ENCODE data around the gene ST3GAL4.

DNA sequence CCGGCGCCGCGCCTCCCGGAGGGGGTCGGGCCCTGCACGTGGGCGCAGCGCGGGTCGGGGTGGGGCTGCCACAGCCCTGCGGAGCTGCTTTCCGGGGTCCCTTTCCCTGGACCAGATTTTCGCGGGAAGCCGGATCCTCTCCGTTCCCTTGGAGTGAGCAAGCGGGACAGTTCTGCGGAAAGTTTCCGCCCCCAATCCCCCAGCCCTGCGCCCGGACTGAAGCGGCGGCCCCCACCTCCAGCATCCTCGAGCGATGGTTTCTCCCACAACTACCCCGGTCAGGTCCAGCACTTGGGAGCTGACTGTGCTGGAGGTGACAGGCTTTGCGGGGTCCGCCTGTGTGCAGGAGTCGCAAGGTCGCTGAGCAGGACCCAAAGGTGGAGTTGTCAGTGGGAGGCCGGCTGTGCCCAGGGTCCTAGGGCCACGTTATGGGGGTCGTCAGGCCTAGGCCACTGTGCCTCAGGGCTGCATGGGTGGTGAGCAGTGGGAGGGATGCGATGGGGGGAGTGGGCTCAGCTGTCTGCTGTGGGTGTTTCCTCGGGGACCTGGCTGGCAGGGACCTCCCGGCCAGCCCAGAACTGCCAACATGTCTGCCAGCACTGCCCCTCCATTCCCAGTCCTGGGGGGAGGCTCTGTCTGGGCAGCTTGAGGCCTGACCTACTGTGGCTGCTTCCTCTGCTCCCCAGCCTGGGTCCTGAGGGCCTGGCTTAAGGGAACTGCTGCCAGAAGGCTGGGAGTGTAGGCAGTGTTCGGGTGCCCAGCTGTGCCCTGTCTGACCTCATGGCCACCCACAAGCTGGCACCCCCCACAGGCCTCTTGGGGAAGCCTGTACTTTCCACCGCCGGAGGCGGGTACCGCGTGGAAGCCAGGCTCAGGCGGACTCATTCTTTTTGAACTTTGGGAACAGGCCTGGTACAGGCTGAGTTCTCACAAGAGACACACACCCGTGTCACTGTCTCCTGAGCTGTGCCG is 726 bp downstream of the ST3GAL4 start:
- TF ChIP-seq, protein P1, sequence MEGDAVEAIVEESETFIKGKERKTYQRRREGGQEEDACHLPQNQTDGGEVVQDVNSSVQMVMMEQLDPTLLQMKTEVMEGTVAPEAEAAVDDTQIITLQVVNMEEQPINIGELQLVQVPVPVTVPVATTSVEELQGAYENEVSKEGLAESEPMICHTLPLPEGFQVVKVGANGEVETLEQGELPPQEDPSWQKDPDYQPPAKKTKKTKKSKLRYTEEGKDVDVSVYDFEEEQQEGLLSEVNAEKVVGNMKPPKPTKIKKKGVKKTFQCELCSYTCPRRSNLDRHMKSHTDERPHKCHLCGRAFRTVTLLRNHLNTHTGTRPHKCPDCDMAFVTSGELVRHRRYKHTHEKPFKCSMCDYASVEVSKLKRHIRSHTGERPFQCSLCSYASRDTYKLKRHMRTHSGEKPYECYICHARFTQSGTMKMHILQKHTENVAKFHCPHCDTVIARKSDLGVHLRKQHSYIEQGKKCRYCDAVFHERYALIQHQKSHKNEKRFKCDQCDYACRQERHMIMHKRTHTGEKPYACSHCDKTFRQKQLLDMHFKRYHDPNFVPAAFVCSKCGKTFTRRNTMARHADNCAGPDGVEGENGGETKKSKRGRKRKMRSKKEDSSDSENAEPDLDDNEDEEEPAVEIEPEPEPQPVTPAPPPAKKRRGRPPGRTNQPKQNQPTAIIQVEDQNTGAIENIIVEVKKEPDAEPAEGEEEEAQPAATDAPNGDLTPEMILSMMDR (IDR thresholded peaks at IDR 0.05), result no peak
- no peak for TF ChIP-seq POLR2AphosphoS5 (IDR thresholded peaks at IDR 0.05)
- no peak for TF ChIP-seq POLR2A (IDR thresholded peaks at IDR 0.05)
